Activated CD8-positive, alpha-beta T cell treated with anti-CD3 and anti-CD28 coated beads for 36 hours (primary cell): ENCODE data around the gene UFC1. TPM values are rescaled to one million over a fixed set of nuclear protein-coding genes. Genes with fewer than 3 reads are reported as not detected.
A peak's percentile ranks its signal among the peaks of the same experiment; 100 is the strongest.

ENCODE experiments used
- ATAC-seq: fragments of 200-7000 bp; cut with Tn5 transposase; one replicate; pipeline ENCODE4 v1.10.0; 2021; ENCODE audit warnings: mild to moderate bottlenecking, moderate library complexity
- CTCF ChIA-PET: fragments of 350-600 bp; sonication (Branson Sonifier 250); formaldehyde crosslinking; loops from one replicate; lab custom pipeline; 2021; ENCODE audit warnings: antibody characterized with exemption; lab: Charles Lee
- POLR2A ChIA-PET: fragments of 350-600 bp; sonication (Branson Sonifier 250); formaldehyde crosslinking; loops from one replicate; lab custom pipeline; 2021; ENCODE audit warnings: antibody characterized with exemption; lab: Charles Lee
- DNase-seq: peaks from one replicate; pipeline ENCODE4 v3.0.0-alpha.2; 2020
- H3K27ac Mint-ChIP-seq: one replicate; pipeline ENCODE4 v1.8.0; 2021; ENCODE audit warnings: mild to moderate bottlenecking, mixed read lengths
- H3K27me3 Mint-ChIP-seq: one replicate; pipeline ENCODE4 v1.8.0; 2021; ENCODE audit warnings: mixed read lengths
- H3K36me3 Mint-ChIP-seq: one replicate; pipeline ENCODE4 v1.8.0; 2021; ENCODE audit warnings: low read depth, mixed read lengths
- H3K4me1 Mint-ChIP-seq: one replicate; pipeline ENCODE4 v1.8.0; 2021; ENCODE audit warnings: low read depth, mixed read lengths
- H3K4me3 Mint-ChIP-seq: one replicate; pipeline ENCODE4 v1.8.0; 2021; ENCODE audit warnings: mild to moderate bottlenecking, moderate library complexity, mixed read lengths
- H3K9me3 Mint-ChIP-seq: one replicate; pipeline ENCODE4 v1.8.0; 2021; ENCODE audit warnings: mixed read lengths
- intact Hi-C: fragments of 100-400 bp; cut with micrococcal nuclease; formaldehyde crosslinking; loops from one replicate; pipeline ENCODE4 v1.10.0; 2022
- total RNA-seq, 2 experiments: library from RNA; stranded (reverse); gene quantifications; one replicate each; pipeline ENCODE4 v1.2.3, GENCODE V29; 2021
- TF ChIP-seq, protein P1 (sequence below): fragments of 200-600 bp; IDR thresholded peaks from one replicate; pipeline ENCODE4 v1.8.0; 2022; ENCODE audit warnings: antibody characterized with exemption, mild to moderate bottlenecking

The UFC1 gene
- total RNA-seq, 2 experiments from 2014 or later: 81.2 to 84.1 TPM

DNA sequence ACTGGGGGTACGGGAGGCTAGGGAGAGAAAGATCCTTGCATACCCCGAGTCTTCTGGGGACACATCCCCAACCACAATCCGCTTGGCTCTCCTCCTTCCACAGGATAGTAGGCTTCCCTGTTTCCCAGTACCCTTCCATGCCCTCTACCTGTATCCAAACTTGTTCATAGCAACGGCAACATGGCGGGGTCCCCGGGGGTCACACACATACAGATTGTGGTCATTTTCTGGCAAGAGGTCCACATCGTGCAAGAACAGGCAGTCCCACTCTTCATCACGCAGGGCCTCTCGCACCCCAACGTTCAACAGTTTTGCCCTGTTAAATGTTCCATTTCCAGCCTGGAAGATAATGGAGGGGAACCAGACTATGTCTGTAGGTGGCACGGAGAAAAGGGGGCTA lies 19.9 kb downstream of the UFC1 start:
- ATAC-seq (no peak), DNase-seq (no peak)
- Mint-ChIP-seq H3K4me3 (no peak overlapping the region), H3K36me3 (peaks cover 32% of the 10 kb centered on the region), H3K27me3 (no peaks in the 10 kb centered on the region), H3K9me3 (no peaks in the 10 kb centered on the region), H3K4me1 (peaks cover 36% of the 10 kb centered on the region), H3K27ac (no peak overlapping the region)
- ChIA-PET POLR2A (no interaction called here), CTCF (no interaction called here)
- TF ChIP-seq, protein P1, sequence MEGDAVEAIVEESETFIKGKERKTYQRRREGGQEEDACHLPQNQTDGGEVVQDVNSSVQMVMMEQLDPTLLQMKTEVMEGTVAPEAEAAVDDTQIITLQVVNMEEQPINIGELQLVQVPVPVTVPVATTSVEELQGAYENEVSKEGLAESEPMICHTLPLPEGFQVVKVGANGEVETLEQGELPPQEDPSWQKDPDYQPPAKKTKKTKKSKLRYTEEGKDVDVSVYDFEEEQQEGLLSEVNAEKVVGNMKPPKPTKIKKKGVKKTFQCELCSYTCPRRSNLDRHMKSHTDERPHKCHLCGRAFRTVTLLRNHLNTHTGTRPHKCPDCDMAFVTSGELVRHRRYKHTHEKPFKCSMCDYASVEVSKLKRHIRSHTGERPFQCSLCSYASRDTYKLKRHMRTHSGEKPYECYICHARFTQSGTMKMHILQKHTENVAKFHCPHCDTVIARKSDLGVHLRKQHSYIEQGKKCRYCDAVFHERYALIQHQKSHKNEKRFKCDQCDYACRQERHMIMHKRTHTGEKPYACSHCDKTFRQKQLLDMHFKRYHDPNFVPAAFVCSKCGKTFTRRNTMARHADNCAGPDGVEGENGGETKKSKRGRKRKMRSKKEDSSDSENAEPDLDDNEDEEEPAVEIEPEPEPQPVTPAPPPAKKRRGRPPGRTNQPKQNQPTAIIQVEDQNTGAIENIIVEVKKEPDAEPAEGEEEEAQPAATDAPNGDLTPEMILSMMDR: no peak
- intact Hi-C loops: no loop called here

DNA sequence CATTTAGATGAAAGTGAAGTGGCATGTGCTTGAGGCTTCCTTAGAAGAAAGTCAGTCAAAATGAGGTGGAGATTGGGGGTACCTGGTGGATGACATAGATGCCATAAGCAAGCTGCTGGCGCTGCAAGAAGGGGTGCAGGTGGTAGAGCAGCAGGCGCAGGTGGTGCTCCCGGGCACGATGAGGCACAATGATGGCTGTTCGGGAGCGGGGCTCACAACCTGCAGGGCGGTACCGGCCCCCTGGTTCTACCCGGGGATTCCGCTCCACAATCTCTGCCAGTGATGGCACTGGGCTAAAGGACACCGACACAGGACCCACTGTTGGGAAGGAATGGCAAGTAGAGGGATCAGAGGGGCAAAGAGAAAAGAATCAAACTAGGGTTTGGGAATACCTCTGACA lies 21.1 kb downstream of the UFC1 start:
- H3K4me1 Mint-ChIP-seq: peaks cover 36% of the 10 kb centered on the region

DNA sequence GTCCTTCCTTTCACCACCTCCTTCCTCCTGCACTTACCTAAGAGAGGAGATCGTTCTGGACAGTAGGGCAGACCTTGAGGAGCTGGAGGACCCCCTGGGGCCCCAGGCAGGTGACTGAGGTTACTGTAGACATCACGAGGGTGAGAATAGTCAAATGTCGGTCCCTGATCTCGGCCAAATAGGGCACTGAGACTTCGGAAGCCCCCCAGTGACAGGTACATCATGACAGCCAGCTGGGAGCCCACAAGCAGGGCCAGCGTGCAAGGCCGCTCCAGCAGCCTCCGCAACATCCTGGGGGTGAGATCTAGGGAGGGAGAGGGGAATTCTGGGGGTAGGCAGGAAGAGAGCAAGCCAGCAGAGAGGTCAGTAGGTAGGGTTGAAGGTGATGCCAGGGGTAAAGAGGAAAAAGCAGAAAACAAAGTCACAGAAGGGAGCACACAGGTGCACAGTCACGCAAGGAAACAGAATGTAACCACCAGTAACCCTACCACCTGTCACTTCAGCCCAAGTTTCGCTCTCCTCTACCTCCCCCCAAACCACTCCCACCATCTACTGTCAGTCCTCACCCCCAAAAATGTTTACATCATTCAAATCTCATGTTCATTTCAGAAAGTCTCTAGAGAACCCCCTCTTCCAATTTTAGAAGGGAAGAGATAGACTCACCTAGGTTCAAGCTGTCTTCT lies 22.1 kb downstream of the UFC1 start:
- ATAC-seq (no peak), DNase-seq (no peak)
- H3K36me3 Mint-ChIP-seq: peaks cover 31% of the 10 kb centered on the region
- H3K27me3 Mint-ChIP-seq: no peaks in the 10 kb centered on the region
- H3K9me3 Mint-ChIP-seq: no peaks in the 10 kb centered on the region
- intact Hi-C loops: no loop called here
- peaks cover 44% of the 10 kb centered on the region for H3K4me1 Mint-ChIP-seq
- CTCF ChIA-PET: interaction anchor here (1.0 to 3.7 kb wide), 4 partner anchors 9 to 116 kb away, joined by 3 to 30 read pairs (median 6); partner anchors contain the start of gene PPOX
- H3K27ac Mint-ChIP-seq: peak overlapping the region; percentile 99
- peak overlapping the region; percentile 97 for H3K4me3 Mint-ChIP-seq
- POLR2A ChIA-PET: interaction anchor here (0.8 to 3.7 kb wide), 9 partner anchors 10 to 128 kb away, joined by 3 to 46 read pairs (median 3); partner anchors contain the start of genes NDUFS2, PPOX and UFC1
- TF ChIP-seq, protein P1: no peak

More for the DNA sequence above, 21.1 kb downstream of the UFC1 start:
- Mint-ChIP-seq H3K9me3 (no peaks in the 10 kb centered on the region), H3K4me3 (no peak overlapping the region), H3K27ac (peak overlapping the region; percentile 42), H3K27me3 (no peaks in the 10 kb centered on the region), H3K36me3 (peaks cover 32% of the 10 kb centered on the region)
- DNase-seq (no peak), ATAC-seq (no peak)
- ChIA-PET POLR2A (interaction anchor here (1.1 to 3.7 kb wide), 4 partner anchors 9 to 28 kb away, joined by 3 to 46 read pairs (median 8); partner anchors contain the start of genes NDUFS2, PPOX and UFC1), CTCF (interaction anchor here (3.7 kb wide), 1 partner anchor 8 kb away, joined by 30 read pairs; the partner anchor contains the start of gene PPOX)
- intact Hi-C loops: no loop called here
- TF ChIP-seq, protein P1: no peak

DNA sequence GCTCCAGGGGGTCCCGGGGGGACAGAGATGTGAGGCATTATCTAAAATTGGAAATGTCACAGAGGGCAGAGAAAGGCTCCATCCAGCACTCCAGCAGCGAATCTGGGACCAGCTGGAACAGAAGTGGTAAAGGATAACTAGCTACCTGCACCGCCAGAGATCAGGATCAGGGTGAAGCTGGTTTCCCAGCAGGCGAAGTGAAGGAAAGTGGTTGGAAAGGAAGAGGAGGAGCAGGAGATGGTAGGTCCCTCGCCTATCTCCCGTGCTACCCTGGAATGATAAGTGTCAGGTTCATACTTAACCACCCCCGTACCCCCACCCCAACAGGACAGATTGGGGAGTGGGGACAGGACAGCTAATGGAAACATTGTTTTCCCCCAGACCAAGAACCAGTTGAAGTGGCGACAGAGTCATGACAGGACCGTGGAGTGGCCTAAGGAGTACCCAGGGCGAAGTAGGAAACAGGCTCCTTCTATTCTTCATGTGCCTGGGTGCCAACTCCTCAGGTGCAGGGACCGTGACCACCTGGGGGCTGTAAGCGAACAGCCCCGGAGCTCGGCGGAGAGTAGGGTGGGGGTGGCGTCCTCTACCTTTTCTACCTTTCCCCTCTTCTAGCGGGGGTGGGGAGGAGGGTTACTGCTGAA lies 22.8 kb downstream of the UFC1 start:
- peak overlapping the region; percentile 99 for H3K27ac Mint-ChIP-seq
- H3K27me3 Mint-ChIP-seq: no peaks in the 10 kb centered on the region
- peaks cover 48% of the 10 kb centered on the region for H3K4me1 Mint-ChIP-seq
- no peak for ATAC-seq
- TF ChIP-seq, protein P1: no peak
- intact Hi-C loops: no loop called here
- DNase-seq: no peak
- H3K9me3 Mint-ChIP-seq: no peaks in the 10 kb centered on the region
- CTCF ChIA-PET: interaction anchor here (1.0 to 3.7 kb wide), 7 partner anchors 10 to 116 kb away, joined by 3 to 30 read pairs (median 3); partner anchors contain the start of gene PPOX
- H3K36me3 Mint-ChIP-seq: peaks cover 26% of the 10 kb centered on the region
- POLR2A ChIA-PET: interaction anchor here (0.7 to 3.7 kb wide), 11 partner anchors 11 to 217 kb away, joined by 3 to 46 read pairs (median 3); partner anchors contain the start of genes ADAMTS4, NDUFS2, PPOX and UFC1
- peak overlapping the region; percentile 97 for H3K4me3 Mint-ChIP-seq
